ENCODE measurements around the gene RASEF.

DNA sequence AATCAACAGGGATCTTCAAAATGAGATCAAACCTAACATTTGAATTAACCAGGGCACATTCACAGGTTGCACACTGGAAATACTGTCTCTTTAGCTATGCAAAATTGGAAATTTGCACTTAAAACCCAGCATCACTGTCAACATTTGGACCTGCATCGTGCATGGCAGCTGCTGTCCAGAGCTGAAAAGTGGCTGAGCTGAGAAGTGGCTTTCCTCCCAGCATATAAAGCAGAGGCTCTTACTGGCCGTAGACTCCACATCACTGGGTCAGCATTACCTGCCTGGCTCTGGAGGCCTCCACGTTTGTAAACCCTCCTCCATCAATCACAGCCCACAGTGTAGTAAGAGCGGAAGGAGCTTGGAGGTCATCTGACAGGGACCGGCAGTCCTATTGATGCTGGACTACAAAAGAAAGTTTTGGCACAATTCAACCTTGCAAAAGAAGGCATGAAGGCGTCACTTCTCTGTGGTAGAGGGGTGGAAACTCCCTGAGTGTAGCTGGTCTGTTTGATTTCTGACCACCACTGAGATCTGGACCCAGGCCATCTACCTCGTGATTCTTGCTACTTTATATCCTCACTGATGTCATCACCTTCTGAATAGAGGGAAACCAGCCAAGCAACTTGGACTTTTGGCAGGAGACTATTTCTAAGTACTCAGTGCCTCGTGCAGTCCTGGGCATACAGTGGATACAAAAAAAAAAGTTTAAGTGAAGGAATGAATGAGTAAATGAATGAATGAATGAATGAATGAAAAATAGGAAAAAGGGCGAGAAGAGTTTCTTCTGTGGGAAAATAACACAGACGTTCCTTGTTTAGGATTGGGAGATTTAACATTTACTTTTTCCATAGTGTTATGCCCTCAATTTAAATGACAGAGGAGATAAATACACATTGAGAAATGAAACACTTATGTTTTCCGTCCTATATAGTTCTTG is 14.8 kb downstream of the RASEF start:
- TF ChIP-seq POLR2AphosphoS5 (IDR thresholded peaks at IDR 0.05) (no peak), POLR2A (IDR thresholded peaks at IDR 0.05) (no peak)

Data from suprapubic skin (tissue), 4 donors.